Activated CD4-positive, CD25-positive, alpha-beta regulatory T cell (primary cell): ENCODE results near the gene ARHGAP9.
A peak's percentile ranks its signal among the peaks of the same experiment; 100 is the strongest.
"Not testable (repeated sequence)": the region's sequence is repeated elsewhere in the genome, so short reads cannot be mapped to it uniquely, and the experiment has no call there.

Source experiments
- DNase-seq, 4 experiments: peaks; one replicate each; lab custom pipeline; 2025; lab: John Stamatoyannopoulos, UW

ARHGAP9 gene

DNA sequence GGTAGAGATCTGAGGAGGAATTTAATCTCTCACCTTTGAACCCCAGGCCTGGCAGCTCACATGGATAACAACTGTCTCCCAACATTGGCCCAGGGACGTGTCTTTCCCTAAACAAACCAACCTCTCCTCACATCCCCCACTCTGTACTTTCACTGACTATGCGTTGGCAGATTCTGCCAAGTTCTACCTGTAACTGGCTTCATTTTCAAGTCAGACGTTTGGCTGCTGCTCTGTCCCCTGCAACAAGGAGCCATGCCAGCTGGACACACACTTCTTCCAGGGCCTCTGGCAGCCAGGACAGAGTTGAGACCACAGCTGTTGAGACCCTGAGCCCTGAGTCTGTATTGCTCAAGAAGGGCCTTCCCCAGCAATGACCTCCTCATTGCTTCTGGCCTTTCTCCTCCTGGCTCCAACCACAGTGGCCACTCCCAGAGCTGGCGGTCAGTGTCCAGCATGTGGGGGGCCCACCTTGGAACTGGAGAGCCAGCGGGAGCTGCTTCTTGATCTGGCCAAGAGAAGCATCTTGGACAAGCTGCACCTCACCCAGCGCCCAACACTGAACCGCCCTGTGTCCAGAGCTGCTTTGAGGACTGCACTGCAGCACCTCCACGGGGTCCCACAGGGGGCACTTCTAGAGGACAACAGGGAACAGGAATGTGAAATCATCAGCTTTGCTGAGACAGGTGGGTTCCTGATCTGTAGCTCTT is 45.0 kb downstream of the ARHGAP9 start, which contains the start of gene INHBC:
Gene INHBC (plus strand): TSS at position 268 of the 707 bp plus-strand sequence. CDS start 103 bp downstream, at position 371.
- DNase-seq = no peak

DNA sequence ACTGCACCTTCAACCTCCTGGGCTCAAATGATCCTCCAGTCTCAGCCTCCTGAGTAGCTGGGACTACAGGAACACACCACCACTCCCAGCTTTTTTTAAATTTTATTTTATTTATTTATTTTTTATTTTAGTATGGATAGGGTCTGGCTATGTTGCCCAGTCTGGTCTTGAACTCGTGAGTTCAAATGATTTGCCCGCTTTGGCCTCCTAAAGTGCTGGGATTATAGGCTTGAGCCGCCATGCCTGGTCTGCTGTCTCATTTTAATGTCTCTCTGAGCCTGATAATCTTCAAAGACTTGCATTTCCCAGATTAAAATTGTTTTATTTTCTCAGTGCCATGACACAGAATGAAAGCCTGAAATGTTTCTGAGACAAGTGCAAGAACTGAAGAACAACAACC is 46.3 kb downstream of the ARHGAP9 start:
- no peak for DNase-seq

DNA sequence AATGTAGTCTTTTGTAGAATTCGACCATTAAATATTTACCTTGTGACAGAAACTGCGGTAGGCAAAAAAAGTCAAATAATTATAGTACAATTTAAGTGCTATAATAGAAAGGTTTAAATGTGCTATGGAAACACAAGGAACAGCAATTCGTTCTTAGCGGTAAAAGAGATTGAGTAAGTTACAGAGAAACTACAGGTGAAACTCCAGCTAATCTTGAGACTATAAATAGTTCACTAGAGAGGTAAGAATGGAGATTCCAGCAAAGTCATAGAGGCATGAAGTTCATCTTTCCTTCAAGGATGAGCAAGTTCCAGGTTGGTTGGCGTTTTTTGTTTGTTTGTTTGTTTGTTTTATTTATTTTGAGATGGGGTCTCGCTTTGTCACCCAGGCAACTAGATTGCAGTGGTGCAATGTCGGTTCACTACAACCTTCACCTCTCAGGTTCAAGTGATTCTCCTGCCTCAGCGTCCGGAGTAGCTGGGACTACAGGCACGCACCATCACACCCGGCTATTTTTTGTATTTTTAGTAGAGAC is 47.9 kb downstream of the ARHGAP9 start:
- DNase-seq = no peak

DNA sequence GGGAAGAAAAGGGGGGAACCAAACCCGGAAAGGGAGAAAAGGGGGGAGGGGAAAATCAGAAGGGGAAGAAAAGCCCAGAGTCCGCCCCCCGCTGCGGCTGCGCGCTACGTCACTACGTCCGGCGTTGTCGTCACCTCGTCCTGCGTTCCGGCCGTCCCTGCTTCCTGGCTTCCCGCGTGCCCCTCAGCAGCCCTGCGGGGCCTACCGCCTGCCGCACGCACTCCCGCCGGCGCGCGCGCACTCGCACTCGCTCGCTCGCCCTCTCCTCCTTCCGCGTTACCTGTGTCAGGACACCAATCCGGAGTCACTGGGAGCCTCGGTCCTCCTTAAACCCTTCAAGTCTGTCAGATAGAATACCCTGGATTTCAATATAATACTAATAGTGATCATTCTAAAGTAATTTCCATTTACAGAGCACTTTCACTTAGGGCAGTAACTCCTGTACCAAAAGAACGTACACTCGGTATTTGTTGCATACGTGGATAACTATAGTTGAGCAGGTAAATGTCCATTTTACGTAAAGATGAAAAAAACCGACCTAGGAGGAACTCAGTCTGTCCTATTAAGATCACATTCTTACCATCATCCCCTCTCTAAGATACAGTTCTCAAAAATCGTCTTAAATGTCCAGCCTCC is 48.6 kb downstream of the ARHGAP9 start, which contains the start of gene R3HDM2:
Gene R3HDM2 (minus strand): TSS at position 113 of the 636 bp plus-strand sequence. CDS start 120,615 bp downstream, outside the sequence.
- peak; percentile 87 to 91 (median 90) for DNase-seq

DNA sequence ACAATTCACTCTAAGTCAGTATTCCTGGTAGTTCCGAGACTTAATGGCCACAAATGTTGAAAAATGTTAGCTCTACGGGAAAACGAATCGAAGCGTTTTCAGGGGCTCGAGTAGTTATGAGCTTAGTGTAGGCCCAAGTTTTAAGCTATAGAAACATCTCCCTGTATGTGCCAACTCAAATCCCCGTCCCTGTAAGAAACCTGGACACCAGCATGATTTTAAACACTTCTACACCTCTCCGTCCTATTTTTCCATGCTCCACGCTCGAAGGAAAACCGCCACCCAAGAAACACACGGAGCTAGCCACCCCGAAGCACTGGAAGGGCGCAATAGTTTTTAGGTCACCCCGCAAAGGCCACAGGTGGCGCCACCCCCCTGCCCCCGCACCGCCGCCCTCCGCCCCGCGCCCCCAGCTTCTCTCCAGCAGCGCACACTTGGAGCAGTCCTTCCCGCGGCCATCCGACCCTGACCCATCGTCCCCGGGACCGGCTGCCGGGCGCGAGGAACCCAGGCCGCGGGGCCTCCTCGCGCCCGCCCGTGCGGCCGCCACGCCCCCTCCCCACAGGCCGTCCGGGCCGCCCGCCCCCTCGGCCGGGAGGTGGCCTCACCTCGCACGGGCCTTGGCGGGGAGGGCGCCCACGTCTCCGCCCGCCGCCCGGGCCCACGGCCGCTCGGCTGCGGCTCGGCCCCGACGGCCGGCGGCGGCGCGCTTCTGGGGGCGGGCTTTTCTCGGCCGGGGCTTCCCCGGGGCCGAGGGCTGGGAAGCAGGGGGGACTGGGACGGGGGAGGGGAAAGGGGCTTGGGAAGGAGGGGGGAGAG is 49.3 kb downstream of the ARHGAP9 start:
- DNase-seq = peak; percentile 27 to 59 (median 48)

DNA sequence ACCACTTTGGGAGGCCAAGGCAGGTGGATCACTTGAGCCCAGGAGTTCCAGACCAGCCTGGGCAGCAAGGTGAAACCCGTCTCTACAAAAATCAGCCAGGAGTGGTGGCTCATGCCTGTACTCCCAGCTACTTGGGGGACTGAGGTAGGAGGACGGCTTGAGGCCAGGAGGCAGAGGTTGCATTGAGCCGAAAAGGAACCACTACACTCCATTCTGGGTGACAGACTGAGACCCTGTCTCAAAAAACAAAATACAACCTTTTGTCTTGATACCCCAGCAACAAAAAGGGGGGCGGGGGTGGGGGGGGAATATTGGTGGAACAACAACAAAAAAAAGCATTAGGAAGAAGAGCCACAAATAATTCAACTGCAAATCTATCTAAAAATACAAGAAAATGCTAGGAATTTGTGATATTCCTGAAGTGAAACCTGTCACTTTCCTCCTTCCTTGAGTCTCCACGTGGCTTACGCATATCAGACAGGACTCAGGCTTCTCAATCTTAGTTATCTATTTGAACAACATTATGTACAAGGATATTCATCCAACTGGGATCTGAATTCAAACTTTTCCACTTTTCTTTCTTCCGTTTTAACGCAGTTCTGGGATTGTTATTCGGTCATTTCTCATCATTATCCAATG is 50.1 kb downstream of the ARHGAP9 start:
- DNase-seq = no peak

DNA sequence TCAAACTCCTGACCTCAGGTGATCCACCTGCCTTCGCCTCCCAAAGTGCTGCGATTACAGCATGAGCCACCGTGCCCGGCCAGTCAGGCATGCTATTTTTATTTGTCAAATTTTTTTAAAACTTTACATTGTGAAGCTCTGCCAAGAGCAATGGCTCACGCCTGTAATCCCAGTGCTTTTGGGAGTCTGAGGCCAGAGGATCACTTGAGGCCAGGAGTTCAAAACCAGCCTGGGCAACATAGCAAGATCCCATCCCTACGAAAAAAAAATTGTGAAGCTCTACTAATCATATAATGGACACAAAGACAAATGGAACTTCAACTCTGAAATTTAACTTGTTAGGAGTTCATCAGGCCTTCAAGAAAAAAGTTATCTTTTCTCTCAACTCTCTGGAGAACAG is 50.7 kb downstream of the ARHGAP9 start:
- DNase-seq = no peak

DNA sequence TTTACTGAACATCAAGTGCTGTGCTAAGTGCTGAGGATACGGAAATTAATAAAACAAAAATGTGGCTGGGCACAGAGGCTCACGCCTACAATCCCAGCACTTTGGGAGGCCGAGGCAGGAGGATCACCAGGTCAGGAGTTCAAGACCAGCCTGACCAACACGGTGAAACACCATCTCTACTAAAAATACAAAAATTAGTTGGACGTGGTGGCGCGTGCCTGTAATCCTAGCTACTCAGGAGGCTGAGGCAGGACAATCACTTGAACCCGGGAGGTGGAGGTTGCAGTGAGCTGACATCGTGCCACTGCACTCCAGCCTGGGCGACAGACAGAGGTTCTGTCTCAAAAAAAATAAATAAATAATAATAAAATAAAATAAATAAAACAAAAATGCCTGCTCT is 52.7 kb downstream of the ARHGAP9 start:
- not testable (repeated sequence) for DNase-seq
